GM20000 (cell line): ENCODE measurements around the gene ARSA.

Source experiments
- DNase-seq: peaks from one replicate; pipeline ENCODE4 v3.0.0; 2012; ENCODE audit warnings: low spot score
- CTCF ChIP-seq: IDR thresholded peaks from 2 replicates; pipeline ENCODE4 v1.5.1; 2012; ENCODE audit warnings: mild to moderate bottlenecking, control low read depth; ENCODE audit errors: extremely low read depth, missing control alignments

ARSA gene

GRCh38 chr22:50577697-50577986 lies 50.3 kb downstream of the ARSA start:
- TF ChIP-seq CTCF: no peak
- no peak for DNase-seq

GRCh38 chr22:50576806-50577696 lies 50.9 kb downstream of the ARSA start:
- no peak for DNase-seq
- no peak for TF ChIP-seq CTCF

- DNase-seq: no peak
- TF ChIP-seq CTCF: no peak
These were observed 51.9 kb downstream of the ARSA start for GRCh38 chr22:50576070-50576469.

GRCh38 chr22:50575426-50575941 lies 52.5 kb downstream of the ARSA start:
- DNase-seq: no peak
- no peak for TF ChIP-seq CTCF
